GM12878 (cell line): ENCODE data around the gene LMAN1L. TPM values are rescaled to one million over a fixed set of nuclear protein-coding genes. Genes with fewer than 3 reads are reported as not detected.
A peak's percentile ranks its signal among the peaks of the same experiment; 100 is the strongest.

Source experiments
- BCL11A ChIP-seq: IDR thresholded peaks from 2 replicates; pipeline ENCODE4 v1.6.1; 2011; ENCODE audit warnings: low read depth, low read length
- BRCA1 ChIP-seq: IDR thresholded peaks from 2 replicates; pipeline ENCODE4 v1.6.1; 2011; ENCODE audit warnings: low read depth, low read length, improper control_type of control experiment
- CEBPB ChIP-seq, 2 experiments: fragments of 150-350 bp in 1 of 2; IDR thresholded peaks; 2 replicates each; pipeline ENCODE4 v1.6.1; 2012 to 2014; ENCODE audit warnings: low read depth in 2 of 2, low read length in 2 of 2, borderline replicate concordance in 1 of 2, inconsistent platforms in 1 of 2
- ESRRA ChIP-seq: IDR thresholded peaks from 2 replicates; pipeline ENCODE4 v1.6.1; 2012; ENCODE audit warnings: mild to moderate bottlenecking, low read length, improper control_type of control experiment
- FOS ChIP-seq: IDR thresholded peaks from 3 replicates; pipeline ENCODE4 v1.6.1; 2011; ENCODE audit warnings: borderline replicate concordance; ENCODE audit not compliant: insufficient read length; ENCODE audit errors: extremely low read depth
- HDAC2 ChIP-seq: fragments of 200-600 bp; sonication (generic); IDR thresholded peaks from 2 replicates; pipeline ENCODE4 v1.6.1; 2017
- IKZF2 ChIP-seq, 2 experiments: fragments of 450-650 bp; IDR thresholded peaks; 2 replicates each; pipeline ENCODE4 v1.6.1; 2017; ENCODE audit warnings: mild to moderate bottlenecking in 2 of 2, moderate library complexity in 2 of 2
- IRF3 ChIP-seq: fragments of 450-650 bp; IDR thresholded peaks from 2 replicates; pipeline ENCODE4 v1.6.1; 2014; ENCODE audit warnings: mild to moderate bottlenecking
- JUNB ChIP-seq: IDR thresholded peaks from 2 replicates; pipeline ENCODE4 v1.6.1; 2016; ENCODE audit warnings: antibody characterized with exemption, mild to moderate bottlenecking
- MTA2 ChIP-seq: fragments of 450-650 bp; IDR thresholded peaks from 2 replicates; pipeline ENCODE4 v1.6.1; 2016; ENCODE audit warnings: low read depth, mild to moderate bottlenecking, moderate library complexity
- MYC ChIP-seq: IDR thresholded peaks from 2 replicates; pipeline ENCODE4 v1.6.1; 2011; ENCODE audit warnings: mild to moderate bottlenecking, low read length, moderate library complexity, inconsistent platforms; ENCODE audit not compliant: insufficient read depth, insufficient replicate concordance, insufficient read length, severe bottlenecking
- NFYB ChIP-seq: IDR thresholded peaks from 2 replicates; pipeline ENCODE4 v1.6.1; 2011; ENCODE audit warnings: low read depth, mild to moderate bottlenecking, low read length, improper control_type of control experiment, moderate library complexity; ENCODE audit not compliant: insufficient read depth
- NR2F1 ChIP-seq: fragments of 450-650 bp; conservative IDR thresholded peaks from 2 replicates; pipeline ENCODE4 v1.6.1; 2017; ENCODE audit warnings: mild to moderate bottlenecking
- POLR2A ChIP-seq: IDR thresholded peaks from 2 replicates; pipeline ENCODE4 v1.6.1; 2011; ENCODE audit warnings: low read depth, mild to moderate bottlenecking, low read length
- POLR2AphosphoS2 ChIP-seq: IDR thresholded peaks from 2 replicates; pipeline ENCODE4 v1.6.1; 2011; ENCODE audit warnings: low read depth, mild to moderate bottlenecking, low read length, improper control_type of control experiment, moderate library complexity
- TCF3 ChIP-seq: IDR thresholded peaks from 2 replicates; pipeline ENCODE4 v1.6.1; 2012; ENCODE audit warnings: low read depth, mild to moderate bottlenecking, low read length, borderline replicate concordance; ENCODE audit not compliant: insufficient read depth
- ZNF24 ChIP-seq: fragments of 450-650 bp; IDR thresholded peaks from 2 replicates; pipeline ENCODE4 v1.6.1; 2017; ENCODE audit warnings: antibody characterized with exemption, mild to moderate bottlenecking
- polyA plus RNA-seq, 11 experiments: library from polyadenylated mRNA; depleted of rRNA in 4 of 11; unstranded in 6 of 11; stranded (reverse) in 5 of 11; fragments of >200 nt; fragmentation: Nextera tagmentation in 4 of 11; fragmentation: Illumina TruSeq in 1 of 11; extraction: Ambion mirVana in 4 of 11; extraction: Trizol in 1 of 11; gene quantifications; 1 replicate in 1 of 11; 2 replicates in 10 of 11; pipeline versions ENCODE4 v1.2.1 to v1.2.3, GENCODE V29; 2011 to 2016; ENCODE audit warnings: inconsistent platforms in 2 of 11, missing spikeins in 2 of 11, low read depth in 1 of 11
- total RNA-seq, 4 experiments: library from RNA; depleted of rRNA in 3 of 4; stranded (reverse); fragments of >200 nt in 3 of 4; fragmentation: Illumina TruSeq in 1 of 4; extraction: Trizol in 1 of 4; gene quantifications; 2 replicates each; pipeline versions ENCODE4 v1.2.1 to v1.2.3, GENCODE V29; 2013 to 2021
- TF ChIP-seq, protein P1 (sequence below): fragments of 150-350 bp; IDR thresholded peaks from 2 replicates; pipeline ENCODE4 v1.6.1; 2016; ENCODE audit warnings: low read depth, low read length
- TF ChIP-seq, protein P2 (sequence below): fragments of 150-350 bp; IDR thresholded peaks from 2 replicates; pipeline ENCODE4 v1.6.1; 2014; ENCODE audit warnings: mild to moderate bottlenecking, low read depth, low read length
- TF ChIP-seq, protein P3 (sequence below): fragments of 450-650 bp; IDR thresholded peaks from 2 replicates; pipeline ENCODE4 v1.6.1; 2017; ENCODE audit warnings: mild to moderate bottlenecking, moderate library complexity

Gene LMAN1L
- total and polyA plus RNA-seq, 10 of the 15 experiments (the other 5 are each of a cell fraction or from before 2014, with no cell fraction given), result not detected

DNA sequence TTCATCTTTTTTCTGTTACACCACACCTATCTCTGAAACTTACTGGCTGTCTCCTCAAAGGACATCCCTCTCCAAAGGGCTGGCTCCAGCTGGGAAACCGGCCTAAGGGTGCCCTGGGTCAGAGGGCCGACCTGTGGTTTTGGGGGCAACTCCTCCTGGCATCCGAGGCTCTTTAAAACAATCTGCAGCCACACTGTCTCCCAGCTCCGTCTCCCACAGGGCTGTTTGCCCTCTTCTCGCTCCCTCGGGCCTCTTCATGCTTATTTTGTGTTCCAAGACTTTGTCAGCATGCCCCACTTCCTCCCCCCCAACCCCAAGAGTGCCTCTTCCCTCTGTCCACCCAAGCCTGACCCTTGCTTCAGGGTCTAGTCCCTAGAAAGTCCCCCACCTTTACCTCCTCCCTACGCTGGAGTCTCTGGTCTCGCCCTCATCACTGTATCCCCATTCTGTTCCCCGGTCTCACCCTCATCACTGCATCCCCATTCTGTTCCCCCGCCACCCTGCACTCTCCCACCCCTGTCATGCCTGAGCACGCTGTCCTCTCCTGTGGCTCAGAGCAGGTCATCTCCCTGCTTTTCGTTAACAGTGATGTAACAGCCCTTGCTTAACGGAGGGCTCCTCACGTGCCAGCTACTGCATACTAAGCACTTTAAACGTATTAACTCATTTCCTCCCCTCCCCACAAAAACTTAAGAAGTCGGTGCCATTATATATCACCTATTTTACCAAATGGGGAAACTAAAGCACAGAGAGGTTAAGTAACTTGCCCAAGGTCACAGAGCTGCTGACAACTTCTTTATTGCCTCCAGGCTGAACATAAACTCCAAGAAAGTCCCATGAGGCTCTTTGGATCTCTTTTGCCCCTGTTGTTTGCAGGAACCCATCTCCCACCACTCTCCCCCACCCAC is 31.9 kb upstream of the LMAN1L start (continued):
- TF ChIP-seq NFYB, result no peak
- no peak for TF ChIP-seq ESRRA
- TF ChIP-seq POLR2AphosphoS2, result no peak
- TF ChIP-seq, protein P1, sequence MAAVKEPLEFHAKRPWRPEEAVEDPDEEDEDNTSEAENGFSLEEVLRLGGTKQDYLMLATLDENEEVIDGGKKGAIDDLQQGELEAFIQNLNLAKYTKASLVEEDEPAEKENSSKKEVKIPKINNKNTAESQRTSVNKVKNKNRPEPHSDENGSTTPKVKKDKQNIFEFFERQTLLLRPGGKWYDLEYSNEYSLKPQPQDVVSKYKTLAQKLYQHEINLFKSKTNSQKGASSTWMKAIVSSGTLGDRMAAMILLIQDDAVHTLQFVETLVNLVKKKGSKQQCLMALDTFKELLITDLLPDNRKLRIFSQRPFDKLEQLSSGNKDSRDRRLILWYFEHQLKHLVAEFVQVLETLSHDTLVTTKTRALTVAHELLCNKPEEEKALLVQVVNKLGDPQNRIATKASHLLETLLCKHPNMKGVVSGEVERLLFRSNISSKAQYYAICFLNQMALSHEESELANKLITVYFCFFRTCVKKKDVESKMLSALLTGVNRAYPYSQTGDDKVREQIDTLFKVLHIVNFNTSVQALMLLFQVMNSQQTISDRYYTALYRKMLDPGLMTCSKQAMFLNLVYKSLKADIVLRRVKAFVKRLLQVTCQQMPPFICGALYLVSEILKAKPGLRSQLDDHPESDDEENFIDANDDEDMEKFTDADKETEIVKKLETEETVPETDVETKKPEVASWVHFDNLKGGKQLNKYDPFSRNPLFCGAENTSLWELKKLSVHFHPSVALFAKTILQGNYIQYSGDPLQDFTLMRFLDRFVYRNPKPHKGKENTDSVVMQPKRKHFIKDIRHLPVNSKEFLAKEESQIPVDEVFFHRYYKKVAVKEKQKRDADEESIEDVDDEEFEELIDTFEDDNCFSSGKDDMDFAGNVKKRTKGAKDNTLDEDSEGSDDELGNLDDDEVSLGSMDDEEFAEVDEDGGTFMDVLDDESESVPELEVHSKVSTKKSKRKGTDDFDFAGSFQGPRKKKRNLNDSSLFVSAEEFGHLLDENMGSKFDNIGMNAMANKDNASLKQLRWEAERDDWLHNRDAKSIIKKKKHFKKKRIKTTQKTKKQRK, result no peak
- peak; percentile 26; the same call in 1 of the 2 replicates for TF ChIP-seq JUNB
- TF ChIP-seq POLR2A, result peak; percentile 70
- TF ChIP-seq, protein P2, sequence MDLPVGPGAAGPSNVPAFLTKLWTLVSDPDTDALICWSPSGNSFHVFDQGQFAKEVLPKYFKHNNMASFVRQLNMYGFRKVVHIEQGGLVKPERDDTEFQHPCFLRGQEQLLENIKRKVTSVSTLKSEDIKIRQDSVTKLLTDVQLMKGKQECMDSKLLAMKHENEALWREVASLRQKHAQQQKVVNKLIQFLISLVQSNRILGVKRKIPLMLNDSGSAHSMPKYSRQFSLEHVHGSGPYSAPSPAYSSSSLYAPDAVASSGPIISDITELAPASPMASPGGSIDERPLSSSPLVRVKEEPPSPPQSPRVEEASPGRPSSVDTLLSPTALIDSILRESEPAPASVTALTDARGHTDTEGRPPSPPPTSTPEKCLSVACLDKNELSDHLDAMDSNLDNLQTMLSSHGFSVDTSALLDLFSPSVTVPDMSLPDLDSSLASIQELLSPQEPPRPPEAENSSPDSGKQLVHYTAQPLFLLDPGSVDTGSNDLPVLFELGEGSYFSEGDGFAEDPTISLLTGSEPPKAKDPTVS, result no peak
- TF ChIP-seq BRCA1, result no peak
- peak; percentile 51 for TF ChIP-seq NR2F1
- no peak for TF ChIP-seq IRF3
- peak in 1 of 2 experiments; percentile 39; a peak in 2 of 4 replicates for TF ChIP-seq IKZF2 (IDR thresholded peaks at IDR 0.05)
- TF ChIP-seq, protein P3, sequence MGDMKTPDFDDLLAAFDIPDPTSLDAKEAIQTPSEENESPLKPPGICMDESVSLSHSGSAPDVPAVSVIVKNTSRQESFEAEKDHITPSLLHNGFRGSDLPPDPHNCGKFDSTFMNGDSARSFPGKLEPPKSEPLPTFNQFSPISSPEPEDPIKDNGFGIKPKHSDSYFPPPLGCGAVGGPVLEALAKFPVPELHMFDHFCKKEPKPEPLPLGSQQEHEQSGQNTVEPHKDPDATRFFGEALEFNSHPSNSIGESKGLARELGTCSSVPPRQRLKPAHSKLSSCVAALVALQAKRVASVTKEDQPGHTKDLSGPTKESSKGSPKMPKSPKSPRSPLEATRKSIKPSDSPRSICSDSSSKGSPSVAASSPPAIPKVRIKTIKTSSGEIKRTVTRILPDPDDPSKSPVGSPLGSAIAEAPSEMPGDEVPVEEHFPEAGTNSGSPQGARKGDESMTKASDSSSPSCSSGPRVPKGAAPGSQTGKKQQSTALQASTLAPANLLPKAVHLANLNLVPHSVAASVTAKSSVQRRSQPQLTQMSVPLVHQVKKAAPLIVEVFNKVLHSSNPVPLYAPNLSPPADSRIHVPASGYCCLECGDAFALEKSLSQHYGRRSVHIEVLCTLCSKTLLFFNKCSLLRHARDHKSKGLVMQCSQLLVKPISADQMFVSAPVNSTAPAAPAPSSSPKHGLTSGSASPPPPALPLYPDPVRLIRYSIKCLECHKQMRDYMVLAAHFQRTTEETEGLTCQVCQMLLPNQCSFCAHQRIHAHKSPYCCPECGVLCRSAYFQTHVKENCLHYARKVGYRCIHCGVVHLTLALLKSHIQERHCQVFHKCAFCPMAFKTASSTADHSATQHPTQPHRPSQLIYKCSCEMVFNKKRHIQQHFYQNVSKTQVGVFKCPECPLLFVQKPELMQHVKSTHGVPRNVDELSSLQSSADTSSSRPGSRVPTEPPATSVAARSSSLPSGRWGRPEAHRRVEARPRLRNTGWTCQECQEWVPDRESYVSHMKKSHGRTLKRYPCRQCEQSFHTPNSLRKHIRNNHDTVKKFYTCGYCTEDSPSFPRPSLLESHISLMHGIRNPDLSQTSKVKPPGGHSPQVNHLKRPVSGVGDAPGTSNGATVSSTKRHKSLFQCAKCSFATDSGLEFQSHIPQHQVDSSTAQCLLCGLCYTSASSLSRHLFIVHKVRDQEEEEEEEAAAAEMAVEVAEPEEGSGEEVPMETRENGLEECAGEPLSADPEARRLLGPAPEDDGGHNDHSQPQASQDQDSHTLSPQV, result no peak
- TF ChIP-seq FOS, result no peak
- TF ChIP-seq CEBPB (IDR thresholded peaks at IDR 0.05; ENCODE audit: borderline replicate concordance in 1 of 2, low read depth in 2 of 2, low read length in 2 of 2), result no peak; a peak in 1 of 4 replicates
- TF ChIP-seq ZNF24, result peak; percentile 28
- TF ChIP-seq BCL11A, result no peak
- no peak for TF ChIP-seq HDAC2
- TF ChIP-seq MYC, result peak; percentile 39
- TF ChIP-seq TCF3, result no peak
- no peak for TF ChIP-seq MTA2
